SU-DHL-6 (cell line): ENCODE data around the gene BIVM.
A peak's percentile ranks its signal among the peaks of the same experiment; 100 is the strongest.

Experiments
- H2AFZ ChIP-seq: fragments of 200-600 bp; sonication (generic); 2 replicates; pipeline ENCODE4 v1.6.1; 2014; ENCODE audit warnings: low read depth, mild to moderate bottlenecking, moderate library complexity, mixed read lengths, antibody characterized with exemption, low read length; ENCODE audit not compliant: severe bottlenecking
- H3F3A ChIP-seq: fragments of 200-600 bp; shearing (Covaris generic); 2 replicates; pipeline ENCODE4 v1.6.0; 2016; ENCODE audit warnings: antibody characterized with exemption, mild to moderate bottlenecking; ENCODE audit not compliant: insufficient read depth
- H3K27ac ChIP-seq: fragments of 200-600 bp; sonication (generic); 2 replicates; pipeline ENCODE4 v1.5.1; 2016; ENCODE audit warnings: low read depth, mild to moderate bottlenecking, low read length, moderate library complexity, mixed read lengths
- H3K27me3 ChIP-seq: fragments of 200-600 bp; sonication (generic), shearing (Covaris generic); 2 replicates; pipeline ENCODE4 v1.6.0; 2014; ENCODE audit warnings: mild to moderate bottlenecking, low read length
- H3K36me3 ChIP-seq: fragments of 200-600 bp; sonication (generic); 2 replicates; pipeline ENCODE4 v1.6.1; 2014; ENCODE audit warnings: mild to moderate bottlenecking, low read length, mixed read lengths
- H3K4me2 ChIP-seq: fragments of 300-600, 200-600 bp; shearing (Covaris generic), sonication (generic); 2 replicates; pipeline ENCODE4 v1.6.0; 2014; ENCODE audit warnings: low read length, low read depth, mild to moderate bottlenecking; ENCODE audit not compliant: poor library complexity, severe bottlenecking
- H3K4me3 ChIP-seq: fragments of 200-600 bp; sonication (generic); 2 replicates; pipeline ENCODE4 v1.5.1; 2014; ENCODE audit warnings: antibody characterized with exemption, low read length, mild to moderate bottlenecking, mixed read lengths; ENCODE audit not compliant: insufficient read depth, poor library complexity, severe bottlenecking
- H3K79me2 ChIP-seq: fragments of 200-600 bp; sonication (generic); 2 replicates; pipeline ENCODE4 v1.6.1; 2014; ENCODE audit warnings: mild to moderate bottlenecking, low read length, moderate library complexity; ENCODE audit not compliant: insufficient read depth
- H3K9ac ChIP-seq: fragments of 200-600 bp; sonication (generic); 2 replicates; pipeline ENCODE4 v1.7.0; 2014; ENCODE audit warnings: mild to moderate bottlenecking, low read length
- H3K9me2 ChIP-seq: fragments of 200-600 bp; sonication (generic); replicated peaks from 2 replicates; pipeline ENCODE4 v1.6.1; 2014; ENCODE audit warnings: low read length; ENCODE audit not compliant: insufficient read depth
- H3K9me3 ChIP-seq: fragments of 200-600 bp; sonication (generic); 2 replicates; pipeline ENCODE4 v1.6.1; 2014; ENCODE audit warnings: low read length, mixed read lengths; ENCODE audit not compliant: insufficient read depth
- H4K20me1 ChIP-seq: fragments of 200-600 bp; sonication (generic); 2 replicates; pipeline ENCODE4 v1.6.1; 2014; ENCODE audit warnings: low read depth, mild to moderate bottlenecking, antibody characterized with exemption, low read length, moderate library complexity, mixed read lengths
- EZH2phosphoT487 ChIP-seq: fragments of 200-600 bp; sonication (generic), shearing (Covaris generic); conservative IDR thresholded peaks from 2 replicates; pipeline ENCODE4 v1.6.1; 2018; ENCODE audit warnings: mild to moderate bottlenecking, antibody characterized with exemption, low read length, moderate library complexity, mixed read lengths
- TF ChIP-seq, protein P1 (sequence below): fragments of 200-600 bp; sonication (generic); IDR thresholded peaks from one replicate; pipeline ENCODE4 v1.5.1; 2017; ENCODE audit warnings: antibody characterized with exemption, mild to moderate bottlenecking, low read length, moderate library complexity; ENCODE audit not compliant: insufficient read depth, poor library complexity, severe bottlenecking

Gene BIVM

GRCh38 chr13:102793611-102794355 lies 5.1 kb upstream of the BIVM start:
- no peaks in the 10 kb centered on the region for H3K27me3 ChIP-seq
- H3K4me3 ChIP-seq = no peak overlapping the region
- H2AFZ ChIP-seq = no peak overlapping the region
- no peaks in the 10 kb centered on the region for H3K36me3 ChIP-seq
- H3K27ac ChIP-seq = no peak overlapping the region
- no peaks in the 10 kb centered on the region for H4K20me1 ChIP-seq
- no peak overlapping the region for H3K4me2 ChIP-seq
- no peaks in the 10 kb centered on the region; the same call in 1 of the 2 replicates for H3K79me2 ChIP-seq
- H3K9ac ChIP-seq = no peak overlapping the region
- TF ChIP-seq, protein P1, sequence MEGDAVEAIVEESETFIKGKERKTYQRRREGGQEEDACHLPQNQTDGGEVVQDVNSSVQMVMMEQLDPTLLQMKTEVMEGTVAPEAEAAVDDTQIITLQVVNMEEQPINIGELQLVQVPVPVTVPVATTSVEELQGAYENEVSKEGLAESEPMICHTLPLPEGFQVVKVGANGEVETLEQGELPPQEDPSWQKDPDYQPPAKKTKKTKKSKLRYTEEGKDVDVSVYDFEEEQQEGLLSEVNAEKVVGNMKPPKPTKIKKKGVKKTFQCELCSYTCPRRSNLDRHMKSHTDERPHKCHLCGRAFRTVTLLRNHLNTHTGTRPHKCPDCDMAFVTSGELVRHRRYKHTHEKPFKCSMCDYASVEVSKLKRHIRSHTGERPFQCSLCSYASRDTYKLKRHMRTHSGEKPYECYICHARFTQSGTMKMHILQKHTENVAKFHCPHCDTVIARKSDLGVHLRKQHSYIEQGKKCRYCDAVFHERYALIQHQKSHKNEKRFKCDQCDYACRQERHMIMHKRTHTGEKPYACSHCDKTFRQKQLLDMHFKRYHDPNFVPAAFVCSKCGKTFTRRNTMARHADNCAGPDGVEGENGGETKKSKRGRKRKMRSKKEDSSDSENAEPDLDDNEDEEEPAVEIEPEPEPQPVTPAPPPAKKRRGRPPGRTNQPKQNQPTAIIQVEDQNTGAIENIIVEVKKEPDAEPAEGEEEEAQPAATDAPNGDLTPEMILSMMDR = no peak
- TF ChIP-seq EZH2phosphoT487 = no peak
- H3K9me3 ChIP-seq = no peaks in the 10 kb centered on the region
- no peaks in the 10 kb centered on the region for H3K9me2 ChIP-seq
- peaks cover 8% of the 10 kb centered on the region; the same call in 1 of the 2 replicates for H3F3A ChIP-seq

GRCh38 chr13:102799426-102800144 lies 666 bp downstream of the BIVM start:
- peak overlapping the region; percentile 62 for H3K9ac ChIP-seq

GRCh38 chr13:102800145-102801041 lies 1.5 kb downstream of the BIVM start:
- H3K27ac ChIP-seq = no peak overlapping the region
- H3K36me3 ChIP-seq = no peaks in the 10 kb centered on the region
- peak overlapping the region; percentile 91 for H2AFZ ChIP-seq
- H4K20me1 ChIP-seq = no peaks in the 10 kb centered on the region
- peaks cover 8% of the 10 kb centered on the region; the same call in 1 of the 2 replicates for H3F3A ChIP-seq
- H3K9me2 ChIP-seq = no peaks in the 10 kb centered on the region
- TF ChIP-seq, protein P1 = peak; percentile 30
- no peak for TF ChIP-seq EZH2phosphoT487
- peak overlapping the region; percentile 77 for H3K4me3 ChIP-seq
- no peaks in the 10 kb centered on the region for H3K27me3 ChIP-seq
- H3K9me3 ChIP-seq = no peaks in the 10 kb centered on the region
- peak overlapping the region; percentile 78 for H3K4me2 ChIP-seq
- no peaks in the 10 kb centered on the region; the same call in 1 of the 2 replicates for H3K79me2 ChIP-seq
- peak overlapping the region; percentile 62 for H3K9ac ChIP-seq

More at GRCh38 chr13:102799426-102800144, 666 bp downstream of the BIVM start:
- Histone ChIP-seq H3K36me3 (no peaks in the 10 kb centered on the region), H3K27ac (no peak overlapping the region), H3K4me3 (peak overlapping the region; percentile 77), H3K79me2 (no peaks in the 10 kb centered on the region; the same call in 1 of the 2 replicates), H2AFZ (peak overlapping the region; percentile 91), H3K4me2 (peak overlapping the region; percentile 78), H3K9me2 (no peaks in the 10 kb centered on the region), H4K20me1 (no peaks in the 10 kb centered on the region), H3K9me3 (no peaks in the 10 kb centered on the region), H3F3A (peaks cover 8% of the 10 kb centered on the region; the same call in 1 of the 2 replicates), H3K27me3 (no peaks in the 10 kb centered on the region)
- TF ChIP-seq, protein P1 = no peak
- no peak for TF ChIP-seq EZH2phosphoT487
